Stimulated activated CD4-positive, alpha-beta T cell treated with anti-CD3 and anti-CD28 coated beads, Interleukin-1b, Interleukin-23, amount 100 ng/mL, for 1 hour (primary cell): ENCODE measurements around the gene SNRPD1.
"Not testable (repeated sequence)": the region's sequence is repeated elsewhere in the genome, so short reads cannot be mapped to it uniquely, and the experiment has no call there.

Experiments
- DNase-seq, 2 donors: peaks; one replicate each; pipeline ENCODE4 v3.0.0-alpha.2; 2020; ENCODE audit warnings: low read depth in 2 of 2

The SNRPD1 gene

DNA sequence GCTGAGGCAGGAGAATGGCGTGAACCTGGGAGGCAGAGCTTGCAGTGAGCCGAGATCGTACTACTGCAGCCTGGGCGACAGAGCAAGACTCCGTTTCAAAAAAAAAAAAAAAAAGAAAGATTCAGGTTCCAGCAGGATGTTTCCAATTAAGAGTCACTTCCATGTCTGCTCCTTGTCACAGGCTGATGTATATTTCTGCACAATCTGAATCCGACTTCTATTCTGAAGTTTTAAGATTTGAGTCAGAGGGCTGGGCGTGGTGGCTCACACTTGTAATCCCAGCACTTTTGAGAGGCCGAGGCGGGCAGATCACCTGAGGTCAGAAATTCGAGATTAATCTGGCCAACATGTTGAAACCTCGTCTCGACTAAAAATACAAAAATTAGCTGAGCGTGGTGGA, 24.7 kb downstream of the SNRPD1 start:
- no peak for DNase-seq

DNA sequence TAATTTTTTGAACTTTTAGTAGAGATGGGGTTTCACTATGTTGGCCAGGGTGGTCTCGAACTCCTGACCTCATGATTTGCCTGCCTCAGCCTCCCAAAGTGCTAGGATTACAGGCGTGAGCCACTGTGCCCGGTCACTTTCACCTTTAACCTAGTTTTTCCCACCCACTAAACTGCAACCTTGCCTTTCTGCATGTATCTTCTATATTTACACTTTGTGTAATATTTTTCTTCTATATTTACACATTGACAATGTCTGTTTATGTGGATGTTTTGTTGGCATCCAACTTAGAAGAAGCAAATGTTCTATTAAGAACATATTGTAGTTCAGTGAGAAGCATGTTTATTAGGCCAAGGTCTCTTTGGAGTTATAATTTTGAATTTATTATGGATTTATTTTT, 26.7 kb downstream of the SNRPD1 start:
- DNase-seq, result no peak

DNA sequence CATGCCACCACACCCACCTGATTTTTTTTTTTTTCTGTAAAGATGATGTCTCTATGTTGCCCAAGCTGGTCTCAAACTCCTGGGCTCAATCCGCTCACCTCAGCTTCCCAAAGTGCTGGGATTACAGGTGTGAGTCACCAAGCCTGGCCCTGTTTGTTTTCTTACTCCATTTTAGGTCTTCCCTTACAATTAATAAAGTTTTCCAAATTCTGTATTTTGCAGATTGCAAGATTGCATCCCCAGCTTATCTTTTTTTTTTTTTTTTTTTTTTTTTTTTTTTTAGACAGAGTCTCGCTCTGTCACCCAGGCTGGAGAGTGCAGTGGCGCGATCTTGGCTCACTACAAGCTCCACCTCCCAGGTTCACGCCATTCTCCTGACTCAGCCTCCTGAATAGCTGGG, 28.3 kb downstream of the SNRPD1 start:
- DNase-seq, result not testable (repeated sequence)

DNA sequence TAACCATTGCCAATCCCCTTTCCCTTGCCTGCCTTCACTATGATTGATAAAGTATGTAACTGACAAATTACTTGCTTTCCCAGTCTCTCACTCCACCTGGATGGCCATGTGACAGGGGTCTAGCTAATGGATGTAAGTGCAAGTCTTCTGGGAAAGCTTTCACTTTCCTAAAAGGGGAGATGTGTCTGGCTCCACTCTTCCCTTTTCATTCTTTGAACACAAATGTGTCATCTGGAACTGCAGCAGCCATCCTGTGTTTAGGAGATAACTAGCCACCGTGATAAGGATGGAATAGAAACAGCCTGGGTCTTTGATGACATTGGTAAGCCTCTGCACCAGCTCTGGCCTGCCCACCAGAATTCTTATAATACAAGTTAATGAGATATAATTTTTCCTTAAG, 38.2 kb downstream of the SNRPD1 start:
- DNase-seq, result no peak

DNA sequence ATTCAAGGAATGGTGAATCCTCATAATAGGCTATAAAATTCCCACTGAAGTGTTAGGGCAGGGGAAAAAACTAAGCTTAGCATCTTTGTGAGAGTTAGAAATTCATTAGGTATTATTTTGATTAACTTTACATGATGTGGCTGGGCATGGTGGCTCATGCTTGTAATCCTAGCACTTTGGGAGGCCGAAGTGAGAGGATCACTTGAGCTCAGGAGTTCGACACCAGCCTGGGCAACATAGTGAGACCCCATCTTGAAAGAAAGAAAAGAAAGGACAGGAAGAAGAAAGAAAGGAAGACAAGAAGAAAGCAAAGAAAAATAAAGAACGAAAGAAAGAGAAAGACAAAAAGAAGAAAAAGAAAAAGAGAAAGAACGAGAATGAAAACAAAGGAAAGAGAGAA, 40.0 kb downstream of the SNRPD1 start:
- no peak for DNase-seq

DNA sequence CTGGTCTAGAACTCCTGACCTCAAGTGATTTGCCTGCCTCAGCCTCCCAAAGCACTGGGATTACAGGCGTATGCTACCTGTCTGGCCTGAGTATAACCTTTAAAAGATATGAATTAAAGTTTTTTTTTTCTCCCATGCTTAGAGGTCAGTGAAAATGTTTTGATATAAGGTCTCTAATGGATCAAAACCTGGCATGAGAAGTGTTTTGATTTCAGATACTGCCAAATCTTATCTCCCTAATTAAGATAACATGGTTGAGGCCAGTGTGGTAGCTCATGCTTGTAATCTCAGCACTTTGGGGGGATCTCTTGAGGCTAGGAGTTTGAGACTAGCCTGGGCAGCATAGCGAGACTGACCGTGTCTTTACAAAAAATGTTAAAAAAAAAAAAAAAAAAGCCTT, 41.2 kb downstream of the SNRPD1 start:
- no peak for DNase-seq

DNA sequence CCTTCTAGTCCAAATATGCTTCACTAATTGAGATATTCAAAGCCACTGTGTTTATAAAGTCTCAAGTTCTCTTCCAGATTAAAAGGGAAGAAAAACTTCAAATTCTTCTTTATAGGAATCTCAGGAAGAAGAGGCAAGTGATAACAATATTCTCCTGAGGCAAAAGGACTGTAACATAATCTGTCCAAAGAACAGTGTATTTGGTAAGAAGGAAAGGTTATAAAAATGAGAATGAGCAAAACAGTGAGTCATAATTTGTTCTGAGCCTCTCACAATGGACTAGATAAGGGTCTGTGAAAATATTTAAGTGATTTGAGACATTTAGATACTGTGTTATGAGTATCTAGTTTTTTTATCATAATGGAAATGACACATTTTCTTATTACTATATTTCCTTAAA, 44.3 kb downstream of the SNRPD1 start:
- no peak for DNase-seq

DNA sequence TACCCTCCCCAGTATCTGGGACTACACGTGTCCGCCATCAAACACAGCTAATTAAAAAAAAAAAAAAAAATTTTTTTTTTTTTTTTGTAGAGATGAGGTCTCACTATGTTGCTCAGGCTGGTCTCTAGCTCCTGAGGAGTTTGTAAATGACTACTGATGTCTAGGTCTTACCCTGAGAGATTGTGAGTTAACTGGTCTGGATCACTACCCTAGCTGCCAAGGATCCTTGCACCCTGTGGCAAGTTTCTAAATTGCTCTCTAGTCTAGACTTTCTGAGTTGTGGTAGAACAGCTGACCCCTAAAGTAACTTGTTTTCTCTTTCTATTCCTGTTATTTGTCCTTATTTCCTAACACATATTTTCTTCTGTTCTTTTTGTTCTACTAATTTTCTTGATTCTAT, 48.0 kb downstream of the SNRPD1 start:
- no peak for DNase-seq

DNA sequence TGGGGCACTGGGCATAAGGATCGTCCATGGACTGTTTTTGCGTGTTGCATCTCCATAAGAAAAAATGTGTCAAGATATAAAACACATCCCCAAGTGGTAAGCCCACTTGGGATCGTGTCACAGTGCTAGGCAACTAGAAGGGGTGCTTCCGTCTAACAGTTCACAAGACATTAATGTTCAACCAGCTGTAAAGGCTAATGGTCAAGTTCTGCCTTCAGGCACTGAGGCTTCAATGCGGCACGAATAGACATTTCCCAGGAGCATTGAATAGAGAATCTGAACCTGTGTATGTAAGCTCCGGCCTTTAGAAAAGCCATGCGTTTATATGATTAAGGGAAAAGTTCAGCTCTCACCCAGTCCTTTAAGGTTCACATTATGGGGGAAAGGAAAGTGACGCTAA, 50.5 kb downstream of the SNRPD1 start:
- DNase-seq, result no peak

DNA sequence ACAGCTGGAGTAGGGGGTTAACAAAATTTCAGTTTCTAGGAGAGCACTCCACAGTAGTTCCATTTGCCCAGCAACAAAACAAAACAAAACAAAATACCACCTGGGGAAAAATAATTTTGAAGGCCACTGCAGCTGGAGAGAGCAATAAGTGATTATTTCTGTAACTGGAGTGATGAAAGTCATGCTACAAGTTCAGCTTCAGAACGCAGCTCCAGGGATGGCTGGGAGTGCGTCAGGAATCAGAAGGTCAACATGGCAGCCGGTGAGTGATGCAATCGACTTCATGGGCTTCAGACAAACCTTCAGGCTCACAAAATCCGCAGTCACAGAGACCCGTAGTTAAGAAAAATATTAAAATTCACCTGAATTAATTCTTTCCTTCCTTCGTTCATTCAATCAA, 51.5 kb downstream of the SNRPD1 start:
- no peak for DNase-seq

DNA sequence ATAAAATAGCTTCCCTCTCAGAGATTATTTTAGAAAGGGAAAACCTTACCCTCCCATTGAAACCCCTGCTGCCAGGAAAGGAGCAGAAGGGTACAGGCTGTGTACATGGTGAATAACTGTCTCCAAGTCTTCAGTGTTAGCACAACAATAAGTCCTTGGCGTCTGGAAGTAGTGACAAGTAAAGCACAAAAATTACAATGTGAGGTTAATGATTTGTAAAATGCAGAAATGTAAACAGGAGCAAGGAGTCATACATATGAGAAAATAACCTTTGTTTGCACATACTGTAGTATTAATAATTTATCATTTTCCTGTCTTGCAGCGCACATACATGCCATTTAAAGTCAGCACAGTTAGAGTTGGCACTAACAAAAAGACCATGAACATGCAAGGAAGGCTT, 52.0 kb downstream of the SNRPD1 start:
- DNase-seq, result no peak

DNA sequence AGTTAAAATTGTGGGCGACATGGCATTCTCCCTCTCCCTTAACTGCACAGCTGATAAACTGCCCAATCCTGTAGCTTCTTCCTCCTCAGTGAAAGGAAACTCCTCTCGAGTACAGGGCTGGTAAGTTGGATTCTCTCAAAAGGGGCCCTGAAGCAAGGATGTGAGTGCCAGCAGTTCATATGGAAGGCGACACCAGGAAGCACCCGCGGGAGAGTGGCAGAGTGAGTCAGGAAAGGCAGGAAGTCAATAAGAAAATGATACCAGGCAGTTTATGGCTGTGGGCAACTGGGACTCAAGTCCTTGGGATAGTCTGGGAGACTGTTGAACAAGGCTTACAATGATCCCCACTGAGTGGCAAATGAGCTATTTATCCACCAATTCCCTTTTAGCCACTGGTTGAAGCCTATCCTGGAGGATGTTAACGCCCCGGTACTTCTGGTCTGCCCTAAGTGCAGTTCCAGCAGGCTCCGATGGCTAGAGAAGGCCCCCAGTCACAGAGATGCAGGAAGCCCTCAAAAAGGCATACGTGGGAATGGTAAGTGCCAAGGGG, 57.7 kb downstream of the SNRPD1 start:
- no peak for DNase-seq

DNA sequence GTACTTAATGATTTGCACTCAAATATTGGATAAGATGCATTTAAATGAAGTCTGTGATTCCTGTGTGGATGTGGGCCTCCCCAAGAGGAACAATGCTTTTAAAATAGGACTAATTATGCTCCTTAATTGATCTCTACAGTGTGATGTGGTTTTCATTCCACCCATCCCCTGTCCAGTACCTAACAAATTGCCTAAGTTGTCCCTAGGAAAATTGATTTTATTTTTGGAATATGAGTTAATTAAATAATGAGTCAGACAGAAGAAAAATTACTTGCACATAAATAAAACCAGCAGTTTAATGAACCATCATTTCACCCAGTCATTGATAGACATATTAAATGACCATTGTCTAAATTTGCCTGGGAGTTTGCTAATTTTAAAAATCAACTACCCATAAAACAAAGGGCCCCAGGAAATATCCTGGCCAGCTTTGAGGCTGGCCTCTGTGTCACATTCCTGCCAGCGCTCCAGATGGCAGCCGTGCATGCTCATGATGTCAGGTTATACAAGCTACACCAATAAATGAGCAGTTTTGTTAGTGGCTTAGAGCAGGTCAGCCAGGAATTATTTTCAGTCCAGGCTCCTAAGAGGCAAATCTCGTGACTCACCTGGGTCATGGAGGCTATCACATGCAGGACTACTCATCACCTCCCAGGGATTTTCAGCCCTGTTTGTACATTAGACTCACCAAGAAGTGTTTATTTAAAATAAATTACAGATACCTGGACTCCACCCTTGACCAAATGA, 60.6 kb downstream of the SNRPD1 start:
- DNase-seq, result no peak

DNA sequence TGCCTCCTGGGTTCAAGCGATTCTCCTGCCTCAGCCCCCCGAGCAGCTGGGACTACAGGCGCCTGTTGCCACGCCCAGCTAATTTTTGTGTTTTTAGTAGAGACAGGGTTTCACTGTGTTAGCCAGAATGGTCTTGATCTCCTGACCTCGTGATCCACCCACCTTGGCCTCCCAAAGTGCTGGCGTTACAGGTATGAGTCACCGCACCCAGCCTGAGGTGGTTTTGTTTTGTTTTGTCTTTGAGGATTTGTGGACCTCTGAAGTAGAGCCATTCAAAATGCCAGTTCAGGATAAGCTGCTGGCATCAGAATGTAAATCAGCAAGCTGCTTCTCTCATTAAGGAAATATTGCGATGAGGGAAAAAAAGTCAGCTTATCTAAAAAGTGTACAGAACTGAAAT, 63.2 kb downstream of the SNRPD1 start:
- not testable (repeated sequence) for DNase-seq

DNA sequence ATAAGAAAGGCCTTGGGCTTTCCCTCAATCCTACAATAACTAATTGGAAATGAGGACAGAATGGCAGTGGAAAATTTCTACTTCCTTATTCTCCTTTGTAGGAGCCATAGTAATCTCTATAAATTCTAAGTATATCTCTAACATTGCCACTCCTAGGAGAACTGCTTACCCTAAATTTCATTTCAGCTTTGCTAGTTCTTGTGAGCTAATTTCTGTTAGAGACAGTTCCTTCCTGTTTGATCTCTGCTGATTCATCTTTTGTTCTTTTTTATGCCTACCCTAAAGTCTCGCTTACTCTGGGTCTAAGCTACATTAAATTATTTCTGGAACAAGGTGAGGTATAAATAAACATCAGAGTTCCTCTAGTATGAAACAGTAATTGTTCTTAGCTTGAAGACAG, 66.7 kb downstream of the SNRPD1 start:
- DNase-seq, result no peak

DNA sequence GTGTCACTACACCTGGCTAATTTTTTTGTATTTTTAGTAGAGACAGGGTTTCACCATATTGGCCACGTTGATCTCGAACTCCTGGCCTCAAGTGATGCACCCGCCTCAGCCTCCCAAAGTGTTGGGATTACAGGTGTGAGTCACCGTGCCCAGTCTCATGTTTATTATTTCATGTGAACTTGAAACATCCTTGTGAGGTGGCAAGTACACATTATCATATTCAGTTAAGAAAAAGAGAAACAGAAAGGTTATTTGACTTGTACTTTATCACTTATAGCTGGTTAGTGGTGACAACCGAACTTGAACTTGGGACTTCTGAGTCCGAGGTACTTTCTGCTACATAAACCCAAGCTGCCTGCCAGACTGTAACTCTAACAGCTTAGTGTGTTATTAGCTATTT, 68.0 kb downstream of the SNRPD1 start:
- no peak for DNase-seq

DNA sequence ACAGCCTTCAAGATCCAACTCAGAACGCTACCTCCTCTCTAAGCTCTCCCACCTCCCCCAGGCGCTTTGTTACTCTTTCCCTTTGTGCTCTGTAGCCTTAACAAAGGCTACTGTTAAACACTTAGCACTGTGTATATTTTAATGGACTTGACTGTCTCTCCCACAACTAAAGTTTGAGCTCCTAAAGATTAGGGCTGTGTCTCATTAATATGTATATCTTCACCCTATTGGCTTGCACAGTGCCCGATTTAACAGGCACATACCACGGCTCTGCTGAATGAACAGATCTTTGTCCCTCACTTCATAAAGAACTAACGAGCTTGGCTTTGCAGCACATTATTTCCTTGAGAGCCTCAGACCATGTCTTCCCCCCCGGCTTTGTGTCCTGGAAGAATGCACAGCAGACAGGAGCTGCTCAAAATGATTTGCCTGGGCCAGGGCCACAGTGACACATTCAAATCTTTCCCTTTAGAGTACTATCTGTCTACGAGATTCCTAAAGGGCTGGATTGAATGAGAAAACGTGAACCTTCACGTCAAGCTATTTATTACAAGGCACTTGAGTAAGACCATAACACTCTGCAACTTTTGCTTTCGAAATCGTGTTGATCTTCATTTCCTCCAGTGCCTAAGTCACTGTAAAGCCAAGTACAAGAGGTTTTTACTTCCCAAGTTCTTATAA, 70.4 kb downstream of the SNRPD1 start:
- no peak for DNase-seq
